D721Med (cell line): ENCODE results near the gene TAF4.
A peak's percentile ranks its signal among the peaks of the same experiment; 100 is the strongest.

Experiments used
- DNase-seq: peaks from one replicate; pipeline ENCODE4 v3.0.0; 2011; ENCODE audit warnings: low spot score; ENCODE audit not compliant: insufficient read length
- FAIRE-seq: peaks from 2 replicates; lab custom pipeline; 2011; peaks lifted over from hg19 to GRCh38; lab: Jason Lieb, UNC
- TF ChIP-seq, protein P1 (sequence below): IDR thresholded peaks from 2 replicates; pipeline ENCODE4 v1.5.1; 2012; ENCODE audit warnings: mild to moderate bottlenecking, control low read depth; ENCODE audit not compliant: insufficient read depth; ENCODE audit errors: missing control alignments

TAF4 gene

DNA sequence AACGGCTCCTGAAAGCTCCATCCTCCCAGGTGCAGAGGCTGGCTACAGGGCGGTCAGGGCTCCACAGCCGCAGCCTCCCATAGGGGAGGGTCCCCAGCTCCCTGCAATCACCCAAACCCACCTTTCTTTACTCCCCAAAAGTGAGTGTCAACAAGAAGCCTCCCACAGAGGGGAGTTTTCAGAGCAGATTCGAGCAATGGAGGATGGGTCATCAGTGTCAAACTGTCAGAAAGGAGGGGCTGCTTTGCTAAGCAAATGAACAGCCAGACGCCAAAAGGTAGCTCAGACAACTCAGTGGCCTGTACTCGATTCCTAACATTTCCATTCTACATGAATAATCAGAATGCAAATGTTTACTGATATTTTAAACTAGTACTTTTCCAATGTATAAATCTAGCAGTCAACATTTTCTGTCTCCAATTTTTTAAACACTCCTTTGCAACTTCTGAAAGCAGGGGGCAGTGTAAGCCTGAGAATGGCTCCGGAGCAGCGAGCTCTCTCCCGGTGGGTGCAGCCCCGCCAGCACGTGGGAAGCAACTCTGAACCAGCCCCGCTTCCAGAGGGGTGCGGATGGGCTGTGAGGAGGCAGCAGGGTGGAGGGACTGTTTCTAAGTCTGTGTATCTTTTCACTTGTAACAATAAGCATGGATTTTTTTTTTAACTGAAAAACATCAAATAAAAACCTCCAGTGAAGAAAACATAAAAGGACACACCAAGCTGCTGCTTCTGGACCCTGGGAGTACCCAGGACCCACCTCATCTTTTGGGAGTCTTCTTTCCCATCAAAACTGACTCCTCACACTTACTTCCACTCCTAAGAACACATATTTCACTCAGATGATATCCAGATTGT lies 54.9 kb downstream of the TAF4 start:
- TF ChIP-seq, protein P1, sequence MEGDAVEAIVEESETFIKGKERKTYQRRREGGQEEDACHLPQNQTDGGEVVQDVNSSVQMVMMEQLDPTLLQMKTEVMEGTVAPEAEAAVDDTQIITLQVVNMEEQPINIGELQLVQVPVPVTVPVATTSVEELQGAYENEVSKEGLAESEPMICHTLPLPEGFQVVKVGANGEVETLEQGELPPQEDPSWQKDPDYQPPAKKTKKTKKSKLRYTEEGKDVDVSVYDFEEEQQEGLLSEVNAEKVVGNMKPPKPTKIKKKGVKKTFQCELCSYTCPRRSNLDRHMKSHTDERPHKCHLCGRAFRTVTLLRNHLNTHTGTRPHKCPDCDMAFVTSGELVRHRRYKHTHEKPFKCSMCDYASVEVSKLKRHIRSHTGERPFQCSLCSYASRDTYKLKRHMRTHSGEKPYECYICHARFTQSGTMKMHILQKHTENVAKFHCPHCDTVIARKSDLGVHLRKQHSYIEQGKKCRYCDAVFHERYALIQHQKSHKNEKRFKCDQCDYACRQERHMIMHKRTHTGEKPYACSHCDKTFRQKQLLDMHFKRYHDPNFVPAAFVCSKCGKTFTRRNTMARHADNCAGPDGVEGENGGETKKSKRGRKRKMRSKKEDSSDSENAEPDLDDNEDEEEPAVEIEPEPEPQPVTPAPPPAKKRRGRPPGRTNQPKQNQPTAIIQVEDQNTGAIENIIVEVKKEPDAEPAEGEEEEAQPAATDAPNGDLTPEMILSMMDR = peak; percentile 66
- DNase-seq (peak; percentile 70), FAIRE-seq (no peak)

DNA sequence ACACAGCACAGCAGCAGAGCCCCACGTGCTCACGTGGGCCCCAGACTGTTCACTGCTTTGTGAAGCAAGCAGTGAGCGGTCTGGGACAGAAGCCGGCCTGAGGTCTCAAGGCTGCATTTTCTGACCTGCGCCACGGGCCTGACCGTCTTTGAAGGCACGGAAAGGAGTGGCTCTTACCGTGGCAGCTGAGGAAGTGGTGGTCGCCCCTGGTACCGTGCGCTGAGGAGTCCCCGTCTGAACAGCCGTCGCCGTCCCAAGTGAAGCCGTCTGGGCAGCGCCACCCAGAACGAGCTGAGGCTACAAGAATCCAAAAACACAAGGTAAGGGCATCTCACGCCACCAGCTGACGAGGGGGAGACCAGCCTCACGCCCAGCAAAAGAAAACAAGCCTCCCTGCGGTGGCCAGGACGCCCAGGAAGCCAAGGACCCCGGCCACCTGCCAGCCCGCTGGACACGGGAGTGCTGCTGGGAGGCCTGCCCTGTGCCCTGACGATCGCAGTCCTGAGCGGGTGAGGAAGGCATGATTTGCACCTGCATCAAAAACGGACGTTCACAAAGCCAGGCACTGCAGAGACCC lies 55.7 kb downstream of the TAF4 start:
- TF ChIP-seq, protein P1 = no peak
- DNase-seq = no peak
- FAIRE-seq = no peak

DNA sequence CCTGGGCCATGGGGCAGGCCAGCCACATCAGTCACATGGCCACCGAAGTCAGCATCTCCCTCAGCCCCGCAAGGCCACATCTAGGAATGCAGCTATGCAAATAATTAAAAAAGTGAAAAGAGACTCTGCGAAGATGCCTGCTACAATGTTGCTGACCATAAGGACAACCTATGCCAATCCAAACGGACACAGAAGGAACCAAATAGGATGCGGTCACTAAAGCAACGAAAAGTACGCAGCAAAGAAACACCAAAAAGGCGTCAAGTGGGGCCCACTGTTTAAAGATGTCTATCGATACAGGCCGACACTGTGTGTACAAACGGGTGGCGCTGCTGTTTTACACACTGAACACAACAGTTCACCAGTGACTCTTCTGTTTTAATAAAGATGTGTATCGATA lies 56.4 kb downstream of the TAF4 start:
- FAIRE-seq = no peak
- TF ChIP-seq, protein P1 = no peak
- no peak for DNase-seq

DNA sequence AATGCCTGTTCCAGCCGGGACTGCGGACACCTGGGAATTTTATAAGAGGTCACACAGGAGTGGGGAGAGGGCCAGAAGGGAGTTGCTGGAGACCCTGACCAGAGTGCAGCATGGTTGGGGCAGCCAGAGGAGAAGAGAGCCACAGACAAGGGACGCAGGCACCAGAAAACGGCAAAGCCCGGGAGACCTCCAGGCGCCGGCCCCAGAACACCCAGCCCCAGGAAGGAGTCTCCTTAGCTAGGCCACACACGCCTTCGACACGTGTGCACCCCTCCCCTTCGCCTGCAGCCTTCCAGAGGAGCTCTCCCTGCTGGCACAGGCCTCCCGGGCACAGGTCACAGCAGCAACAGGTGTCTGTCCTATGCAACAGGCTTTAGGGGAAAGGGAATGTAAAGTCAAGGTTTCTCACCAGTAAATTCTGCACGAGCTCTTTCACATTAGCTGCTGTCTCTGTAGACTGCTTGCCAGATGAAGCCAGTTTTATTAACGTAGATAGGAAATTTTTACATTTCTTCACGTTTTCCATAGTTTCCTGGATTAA lies 57.0 kb downstream of the TAF4 start:
- no peak for FAIRE-seq
- no peak for DNase-seq
- TF ChIP-seq, protein P1 = no peak

DNA sequence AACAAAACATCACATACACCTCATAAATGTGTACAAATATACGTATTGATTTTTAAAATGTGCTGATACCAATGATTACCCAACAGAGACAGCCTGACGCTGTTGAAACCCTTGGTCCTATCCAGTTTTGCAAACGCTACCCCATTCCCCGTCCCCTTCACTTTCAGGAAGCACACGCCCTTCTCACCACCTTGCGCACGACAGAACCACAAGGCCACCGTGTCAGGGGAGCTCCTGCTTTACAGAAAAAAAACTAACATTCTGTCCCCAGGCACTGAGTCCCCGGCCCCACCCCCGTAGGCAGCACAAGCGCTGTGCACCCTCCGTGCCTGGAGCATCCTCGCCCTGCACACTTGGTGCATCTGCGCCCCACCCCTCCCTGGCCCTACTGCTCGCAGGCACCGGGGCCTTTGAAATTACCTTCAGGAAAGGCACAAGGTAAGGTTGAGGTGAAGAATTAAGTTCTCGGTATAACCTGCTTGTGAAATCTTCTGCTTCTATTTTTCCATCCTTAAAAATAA lies 58.5 kb downstream of the TAF4 start:
- no peak for DNase-seq
- TF ChIP-seq, protein P1 = no peak
- no peak for FAIRE-seq

GRCh38 chr20:62006482-62006881 lies 59.2 kb downstream of the TAF4 start:
- TF ChIP-seq, protein P1 = no peak
- FAIRE-seq = no peak

More at GRCh38 chr20:62006482-62006881, 59.2 kb downstream of the TAF4 start:
- DNase-seq = no peak
